Measurements from ENCODE around the gene AGBL1. TPM values are rescaled to one million over a fixed set of nuclear protein-coding genes. Genes with fewer than 3 reads are reported as not detected.

The AGBL1 gene
- total and polyA plus RNA-seq, 4 donors, result not detected

DNA sequence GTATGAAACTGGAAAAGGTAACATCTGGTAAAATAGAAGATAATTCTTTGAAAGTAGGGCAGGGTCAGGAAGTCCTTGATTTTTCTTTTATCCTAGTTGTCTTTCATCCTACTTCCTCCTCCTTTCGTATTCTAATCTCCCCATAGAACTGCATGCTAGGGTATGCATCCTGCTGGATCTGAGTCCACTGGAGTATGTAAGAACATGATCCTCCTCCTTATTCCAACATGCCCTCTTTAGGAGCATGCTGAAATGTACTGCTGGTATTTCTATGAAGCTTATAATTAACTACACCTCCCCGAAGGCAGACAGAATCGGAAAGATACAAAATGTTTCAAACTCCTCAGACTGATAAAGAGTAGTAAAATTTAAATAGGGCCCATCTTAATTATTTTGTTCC lies 493.8 kb downstream of the AGBL1 start:
- no peak for DNase-seq (ENCODE audit: low spot score)
- H3K27ac ChIP-seq (ENCODE audit: low read depth in 1 of 2, low read length in 2 of 2), result no peak overlapping the region
- 66% methylated on average over 3 of the region's 3 CpGs for WGBS
- no peaks in the 10 kb centered on the region for H3K4me1 ChIP-seq (ENCODE audit: control insufficient read depth in 4 of 4, insufficient read depth in 4 of 4, low read length in 3 of 4)
- no peak overlapping the region for H3K9ac ChIP-seq (ENCODE audit: low read depth in 1 of 2, low read length in 2 of 2)
- H3K9me3 ChIP-seq (ENCODE audit: control insufficient read depth in 4 of 4, low read length in 3 of 4), result no peaks in the 10 kb centered on the region
- H3K36me3 ChIP-seq (ENCODE audit: control insufficient read depth in 4 of 4, insufficient read depth in 3 of 4, low read depth in 1 of 4, low read length in 3 of 4), result no peaks in the 10 kb centered on the region
- TF ChIP-seq HNF4G (IDR thresholded peaks at IDR 0.05) (no peak), NR2F2 (IDR thresholded peaks at IDR 0.05) (no peak), HNF4A (conservative IDR thresholded peaks at IDR 0.05) (no peak), JUND (IDR thresholded peaks at IDR 0.05) (no peak), YY1 (IDR thresholded peaks at IDR 0.05) (no peak)
- TF ChIP-seq, protein P1, sequence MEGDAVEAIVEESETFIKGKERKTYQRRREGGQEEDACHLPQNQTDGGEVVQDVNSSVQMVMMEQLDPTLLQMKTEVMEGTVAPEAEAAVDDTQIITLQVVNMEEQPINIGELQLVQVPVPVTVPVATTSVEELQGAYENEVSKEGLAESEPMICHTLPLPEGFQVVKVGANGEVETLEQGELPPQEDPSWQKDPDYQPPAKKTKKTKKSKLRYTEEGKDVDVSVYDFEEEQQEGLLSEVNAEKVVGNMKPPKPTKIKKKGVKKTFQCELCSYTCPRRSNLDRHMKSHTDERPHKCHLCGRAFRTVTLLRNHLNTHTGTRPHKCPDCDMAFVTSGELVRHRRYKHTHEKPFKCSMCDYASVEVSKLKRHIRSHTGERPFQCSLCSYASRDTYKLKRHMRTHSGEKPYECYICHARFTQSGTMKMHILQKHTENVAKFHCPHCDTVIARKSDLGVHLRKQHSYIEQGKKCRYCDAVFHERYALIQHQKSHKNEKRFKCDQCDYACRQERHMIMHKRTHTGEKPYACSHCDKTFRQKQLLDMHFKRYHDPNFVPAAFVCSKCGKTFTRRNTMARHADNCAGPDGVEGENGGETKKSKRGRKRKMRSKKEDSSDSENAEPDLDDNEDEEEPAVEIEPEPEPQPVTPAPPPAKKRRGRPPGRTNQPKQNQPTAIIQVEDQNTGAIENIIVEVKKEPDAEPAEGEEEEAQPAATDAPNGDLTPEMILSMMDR (IDR thresholded peaks at IDR 0.05; ENCODE audit: low read depth, low read length, missing input control), result no peak
- TF ChIP-seq, protein P2, sequence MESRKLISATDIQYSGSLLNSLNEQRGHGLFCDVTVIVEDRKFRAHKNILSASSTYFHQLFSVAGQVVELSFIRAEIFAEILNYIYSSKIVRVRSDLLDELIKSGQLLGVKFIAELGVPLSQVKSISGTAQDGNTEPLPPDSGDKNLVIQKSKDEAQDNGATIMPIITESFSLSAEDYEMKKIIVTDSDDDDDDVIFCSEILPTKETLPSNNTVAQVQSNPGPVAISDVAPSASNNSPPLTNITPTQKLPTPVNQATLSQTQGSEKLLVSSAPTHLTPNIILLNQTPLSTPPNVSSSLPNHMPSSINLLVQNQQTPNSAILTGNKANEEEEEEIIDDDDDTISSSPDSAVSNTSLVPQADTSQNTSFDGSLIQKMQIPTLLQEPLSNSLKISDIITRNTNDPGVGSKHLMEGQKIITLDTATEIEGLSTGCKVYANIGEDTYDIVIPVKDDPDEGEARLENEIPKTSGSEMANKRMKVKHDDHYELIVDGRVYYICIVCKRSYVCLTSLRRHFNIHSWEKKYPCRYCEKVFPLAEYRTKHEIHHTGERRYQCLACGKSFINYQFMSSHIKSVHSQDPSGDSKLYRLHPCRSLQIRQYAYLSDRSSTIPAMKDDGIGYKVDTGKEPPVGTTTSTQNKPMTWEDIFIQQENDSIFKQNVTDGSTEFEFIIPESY (IDR thresholded peaks at IDR 0.05), result no peak
- TF ChIP-seq, protein P3, sequence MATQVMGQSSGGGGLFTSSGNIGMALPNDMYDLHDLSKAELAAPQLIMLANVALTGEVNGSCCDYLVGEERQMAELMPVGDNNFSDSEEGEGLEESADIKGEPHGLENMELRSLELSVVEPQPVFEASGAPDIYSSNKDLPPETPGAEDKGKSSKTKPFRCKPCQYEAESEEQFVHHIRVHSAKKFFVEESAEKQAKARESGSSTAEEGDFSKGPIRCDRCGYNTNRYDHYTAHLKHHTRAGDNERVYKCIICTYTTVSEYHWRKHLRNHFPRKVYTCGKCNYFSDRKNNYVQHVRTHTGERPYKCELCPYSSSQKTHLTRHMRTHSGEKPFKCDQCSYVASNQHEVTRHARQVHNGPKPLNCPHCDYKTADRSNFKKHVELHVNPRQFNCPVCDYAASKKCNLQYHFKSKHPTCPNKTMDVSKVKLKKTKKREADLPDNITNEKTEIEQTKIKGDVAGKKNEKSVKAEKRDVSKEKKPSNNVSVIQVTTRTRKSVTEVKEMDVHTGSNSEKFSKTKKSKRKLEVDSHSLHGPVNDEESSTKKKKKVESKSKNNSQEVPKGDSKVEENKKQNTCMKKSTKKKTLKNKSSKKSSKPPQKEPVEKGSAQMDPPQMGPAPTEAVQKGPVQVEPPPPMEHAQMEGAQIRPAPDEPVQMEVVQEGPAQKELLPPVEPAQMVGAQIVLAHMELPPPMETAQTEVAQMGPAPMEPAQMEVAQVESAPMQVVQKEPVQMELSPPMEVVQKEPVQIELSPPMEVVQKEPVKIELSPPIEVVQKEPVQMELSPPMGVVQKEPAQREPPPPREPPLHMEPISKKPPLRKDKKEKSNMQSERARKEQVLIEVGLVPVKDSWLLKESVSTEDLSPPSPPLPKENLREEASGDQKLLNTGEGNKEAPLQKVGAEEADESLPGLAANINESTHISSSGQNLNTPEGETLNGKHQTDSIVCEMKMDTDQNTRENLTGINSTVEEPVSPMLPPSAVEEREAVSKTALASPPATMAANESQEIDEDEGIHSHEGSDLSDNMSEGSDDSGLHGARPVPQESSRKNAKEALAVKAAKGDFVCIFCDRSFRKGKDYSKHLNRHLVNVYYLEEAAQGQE (IDR thresholded peaks at IDR 0.05), result no peak
- H3K27me3 ChIP-seq (ENCODE audit: control insufficient read depth in 4 of 4, insufficient read depth in 4 of 4, low read length in 3 of 4), result peaks cover 0 to 2% (median 0%) of the 10 kb centered on the region in 4 donors
- no peak overlapping the region for H3K4me3 ChIP-seq (ENCODE audit: low read depth in 1 of 3, low read length in 3 of 3)

GRCh38 chr15:86588413-86588812 lies 508.7 kb downstream of the AGBL1 start:
- Histone ChIP-seq H3K36me3 (ENCODE audit: control insufficient read depth in 4 of 4, insufficient read depth in 3 of 4, low read depth in 1 of 4, low read length in 3 of 4) (no peaks in the 10 kb centered on the region), H3K9me3 (ENCODE audit: control insufficient read depth in 4 of 4, low read length in 3 of 4) (no peaks in the 10 kb centered on the region), H3K27ac (ENCODE audit: low read depth in 1 of 2, low read length in 2 of 2) (no peak overlapping the region), H3K27me3 (ENCODE audit: control insufficient read depth in 4 of 4, insufficient read depth in 4 of 4, low read length in 3 of 4) (no peaks in the 10 kb centered on the region), H3K4me1 (ENCODE audit: control insufficient read depth in 4 of 4, insufficient read depth in 4 of 4, low read length in 3 of 4) (no peaks in the 10 kb centered on the region), H3K9ac (ENCODE audit: low read depth in 1 of 2, low read length in 2 of 2) (no peak overlapping the region), H3K4me3 (ENCODE audit: low read depth in 1 of 3, low read length in 3 of 3) (no peak overlapping the region)
- TF ChIP-seq JUND (IDR thresholded peaks at IDR 0.05) (no peak), RXRA (IDR thresholded peaks at IDR 0.05) (no peak), HNF4G (IDR thresholded peaks at IDR 0.05) (no peak), NR2F2 (IDR thresholded peaks at IDR 0.05) (no peak), GABPA (IDR thresholded peaks at IDR 0.05 in 1 of 2, conservative IDR thresholded peaks at IDR 0.05 in 1 of 2) (no peak), FOXA1 (IDR thresholded peaks at IDR 0.05) (no peak), RAD21 (IDR thresholded peaks at IDR 0.05) (no peak)
- TF ChIP-seq, protein P2 (IDR thresholded peaks at IDR 0.05), result no peak
- TF ChIP-seq, protein P4, sequence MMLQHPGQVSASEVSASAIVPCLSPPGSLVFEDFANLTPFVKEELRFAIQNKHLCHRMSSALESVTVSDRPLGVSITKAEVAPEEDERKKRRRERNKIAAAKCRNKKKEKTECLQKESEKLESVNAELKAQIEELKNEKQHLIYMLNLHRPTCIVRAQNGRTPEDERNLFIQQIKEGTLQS (IDR thresholded peaks at IDR 0.05), result no peak
- TF ChIP-seq, protein P3 (IDR thresholded peaks at IDR 0.05), result no peak
- 29% methylated on average over 2 of the region's 2 CpGs for whole genome bisulfite sequencing
- DNase-seq (ENCODE audit: low spot score), result no peak
